Measurements from ENCODE around the gene PTGS2.

DNA sequence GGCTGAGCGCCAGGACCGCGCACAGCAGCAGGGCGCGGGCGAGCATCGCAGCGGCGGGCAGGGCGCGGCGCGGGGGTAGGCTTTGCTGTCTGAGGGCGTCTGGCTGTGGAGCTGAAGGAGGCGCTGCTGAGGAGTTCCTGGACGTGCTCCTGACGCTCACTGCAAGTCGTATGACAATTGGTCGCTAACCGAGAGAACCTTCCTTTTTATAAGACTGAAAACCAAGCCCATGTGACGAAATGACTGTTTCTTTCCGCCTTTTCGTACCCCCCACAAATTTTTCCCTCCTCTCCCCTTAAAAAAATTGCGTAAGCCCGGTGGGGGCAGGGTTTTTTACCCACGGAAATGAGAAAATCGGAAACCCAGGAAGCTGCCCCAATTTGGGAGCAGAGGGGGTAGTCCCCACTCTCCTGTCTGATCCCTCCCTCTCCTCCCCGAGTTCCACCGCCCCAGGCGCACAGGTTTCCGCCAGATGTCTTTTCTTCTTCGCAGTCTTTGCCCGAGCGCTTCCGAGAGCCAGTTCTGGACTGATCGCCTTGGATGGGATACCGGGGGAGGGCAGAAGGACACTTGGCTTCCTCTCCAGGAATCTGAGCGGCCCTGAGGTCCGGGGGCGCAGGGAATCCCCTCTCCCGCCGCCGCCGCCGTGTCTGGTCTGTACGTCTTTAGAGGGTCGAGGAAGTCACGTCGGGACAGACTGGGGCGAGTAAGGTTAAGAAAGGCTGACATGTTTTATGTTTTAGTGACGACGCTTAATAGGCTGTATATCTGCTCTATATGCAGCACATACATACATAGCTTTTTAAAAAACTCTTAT is at the start of gene PTGS2:
- TF ChIP-seq, protein P1, sequence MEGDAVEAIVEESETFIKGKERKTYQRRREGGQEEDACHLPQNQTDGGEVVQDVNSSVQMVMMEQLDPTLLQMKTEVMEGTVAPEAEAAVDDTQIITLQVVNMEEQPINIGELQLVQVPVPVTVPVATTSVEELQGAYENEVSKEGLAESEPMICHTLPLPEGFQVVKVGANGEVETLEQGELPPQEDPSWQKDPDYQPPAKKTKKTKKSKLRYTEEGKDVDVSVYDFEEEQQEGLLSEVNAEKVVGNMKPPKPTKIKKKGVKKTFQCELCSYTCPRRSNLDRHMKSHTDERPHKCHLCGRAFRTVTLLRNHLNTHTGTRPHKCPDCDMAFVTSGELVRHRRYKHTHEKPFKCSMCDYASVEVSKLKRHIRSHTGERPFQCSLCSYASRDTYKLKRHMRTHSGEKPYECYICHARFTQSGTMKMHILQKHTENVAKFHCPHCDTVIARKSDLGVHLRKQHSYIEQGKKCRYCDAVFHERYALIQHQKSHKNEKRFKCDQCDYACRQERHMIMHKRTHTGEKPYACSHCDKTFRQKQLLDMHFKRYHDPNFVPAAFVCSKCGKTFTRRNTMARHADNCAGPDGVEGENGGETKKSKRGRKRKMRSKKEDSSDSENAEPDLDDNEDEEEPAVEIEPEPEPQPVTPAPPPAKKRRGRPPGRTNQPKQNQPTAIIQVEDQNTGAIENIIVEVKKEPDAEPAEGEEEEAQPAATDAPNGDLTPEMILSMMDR (IDR thresholded peaks at IDR 0.05): peak in 2 of 7 experiments; percentile 12 to 25
- peak in 1 of 4 donors; percentile 41 for TF ChIP-seq POLR2A (IDR thresholded peaks at IDR 0.05)
